ENCODE results near the gene THSD4. TPM values are rescaled to one million over a fixed set of nuclear protein-coding genes. Genes with fewer than 3 reads are reported as not detected.

THSD4 gene
- polyA plus RNA-seq, 1 experiment: 45.8 TPM

- no peak for DNase-seq (ENCODE audit: low read depth, low spot score)
- Histone ChIP-seq H3K4me3 (ENCODE audit: low read depth, low read length) (no peak overlapping the region), H3K27ac (ENCODE audit: low read depth, low read length) (no peak overlapping the region), H3K9me3 (ENCODE audit: control insufficient read depth, insufficient read depth, low read length) (no peaks in the 10 kb centered on the region), H3K27me3 (ENCODE audit: control insufficient read depth, insufficient read depth, low read length) (no peaks in the 10 kb centered on the region)
- POLR2A ChIA-PET: interaction anchor here (0.7 kb wide), 1 partner anchor 152 kb away, joined by 4 read pairs; no protein-coding TSS in a partner anchor
- no peak for TF ChIP-seq CTCF (IDR thresholded peaks at IDR 0.05; ENCODE audit: low read depth, low read length)
- CTCF ChIA-PET: interaction anchor here (1.0 kb wide), 1 partner anchor 27 kb away, joined by 3 read pairs; no protein-coding TSS in a partner anchor
Observed at GRCh38 chr15:71688509-71689094, 573.3 kb downstream of the THSD4 start.

GRCh38 chr15:71691081-71691457 lies 575.8 kb downstream of the THSD4 start:
- H3K9me3 ChIP-seq (ENCODE audit: control insufficient read depth, insufficient read depth, low read length): no peaks in the 10 kb centered on the region
- no peak overlapping the region for H3K4me3 ChIP-seq (ENCODE audit: low read depth, low read length)
- peak overlapping the region; percentile 89 for H3K27ac ChIP-seq (ENCODE audit: low read depth, low read length)
- no peaks in the 10 kb centered on the region for H3K27me3 ChIP-seq (ENCODE audit: control insufficient read depth, insufficient read depth, low read length)
- no peak for DNase-seq (ENCODE audit: low read depth, low spot score)
- no peak for TF ChIP-seq CTCF (IDR thresholded peaks at IDR 0.05; ENCODE audit: low read depth, low read length)
- ChIA-PET CTCF (interaction anchor here (0.5 to 0.6 kb wide), 2 partner anchors 53 to 54 kb away, joined by 3 to 4 read pairs; no protein-coding TSS in a partner anchor), POLR2A (interaction anchor here (0.7 to 0.8 kb wide), 2 partner anchors 52 to 53 kb away, joined by 3 read pairs; no protein-coding TSS in a partner anchor)

- Histone ChIP-seq H3K4me3 (ENCODE audit: low read depth, low read length) (peak overlapping the region; percentile 26; the same call in 1 of the 2 replicates), H3K27ac (ENCODE audit: low read depth, low read length) (peak overlapping the region; percentile 89), H3K9me3 (ENCODE audit: control insufficient read depth, insufficient read depth, low read length) (no peaks in the 10 kb centered on the region), H3K27me3 (ENCODE audit: control insufficient read depth, insufficient read depth, low read length) (no peaks in the 10 kb centered on the region)
- ChIA-PET CTCF (interaction anchor here (0.5 to 0.9 kb wide), 6 partner anchors 52 to 970 kb away, joined by 3 to 4 read pairs (median 3); no protein-coding TSS in a partner anchor), POLR2A (interaction anchor here (0.6 to 1.5 kb wide), 5 partner anchors 15 to 370 kb away, joined by 3 to 5 read pairs (median 3); no protein-coding TSS in a partner anchor)
- TF ChIP-seq CTCF (IDR thresholded peaks at IDR 0.05; ENCODE audit: low read depth, low read length): no peak
- DNase-seq (ENCODE audit: low read depth, low spot score): peak; percentile 93
Observed at GRCh38 chr15:71691458-71692417, 576.5 kb downstream of the THSD4 start.

- no peaks in the 10 kb centered on the region for H3K27me3 ChIP-seq (ENCODE audit: control insufficient read depth, insufficient read depth, low read length)
- ChIA-PET CTCF (no interaction called here), POLR2A (no interaction called here)
- H3K4me3 ChIP-seq (ENCODE audit: low read depth, low read length): no peak overlapping the region
- no peaks in the 10 kb centered on the region for H3K9me3 ChIP-seq (ENCODE audit: control insufficient read depth, insufficient read depth, low read length)
- DNase-seq (ENCODE audit: low read depth, low spot score): no peak
- no peak overlapping the region for H3K27ac ChIP-seq (ENCODE audit: low read depth, low read length)
- no peak for TF ChIP-seq CTCF (IDR thresholded peaks at IDR 0.05; ENCODE audit: low read depth, low read length)
Observed at GRCh38 chr15:71697236-71697635, 582.0 kb downstream of the THSD4 start.

Measured in AG04450 (cell line).